ENCODE results near the gene PPDPF. TPM values are rescaled to one million over a fixed set of nuclear protein-coding genes. Genes with fewer than 3 reads are reported as not detected.
A peak's percentile ranks its signal among the peaks of the same experiment; 100 is the strongest.

The PPDPF gene
- total RNA-seq, 1 donor from 2014 or later, result 242 TPM

DNA sequence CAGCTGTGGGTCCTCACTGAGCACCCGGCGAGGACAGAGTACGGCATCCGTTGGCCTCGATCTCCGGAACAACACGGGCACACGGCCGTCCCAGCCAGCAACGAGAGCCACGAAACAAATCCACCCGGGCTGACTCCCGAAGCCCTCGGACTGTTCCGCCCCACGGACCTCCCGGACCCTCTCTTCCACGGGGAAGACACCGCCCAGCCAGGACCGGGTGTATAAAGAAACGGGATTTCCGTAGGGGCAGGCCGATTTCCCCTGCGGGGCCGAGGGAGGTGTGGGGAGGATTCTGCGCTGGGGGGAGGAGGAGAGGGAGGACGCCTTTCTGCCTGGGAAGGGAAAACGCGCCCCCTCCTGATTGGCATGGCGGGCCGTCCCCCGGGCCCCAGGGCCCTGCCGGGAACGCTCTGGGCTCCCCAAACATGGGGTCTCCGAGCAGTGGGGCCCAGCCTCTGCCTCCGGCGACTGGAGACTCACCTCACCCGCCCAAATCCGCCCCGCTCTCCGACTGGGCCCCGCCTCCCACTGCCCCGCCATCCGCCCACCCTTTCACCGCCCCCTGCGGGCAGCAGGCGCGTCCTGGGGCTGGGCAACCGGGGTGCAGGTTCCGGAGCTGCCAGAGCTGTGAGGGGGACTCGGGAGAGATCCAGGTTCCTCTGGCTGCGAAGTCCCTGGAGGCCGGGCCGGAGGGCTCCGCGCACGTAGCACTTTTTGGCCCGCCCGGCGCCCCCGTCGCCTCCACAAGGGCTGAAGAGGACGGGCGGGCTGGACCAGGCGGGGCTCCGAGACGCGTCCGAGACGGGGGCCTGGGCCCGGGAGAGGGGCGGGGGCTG, 679 bp upstream of the PPDPF start:
- no peaks in the 10 kb centered on the region for H3K27me3 ChIP-seq
- peaks cover 16 to 18% of the 10 kb centered on the region in 2 donors for H3K4me1 ChIP-seq
- peak in 2 of 3 experiments; percentile 23 to 47 for TF ChIP-seq CTCF (IDR thresholded peaks at IDR 0.05)
- H3K36me3 ChIP-seq, result peaks cover 0 to 17% of the 10 kb centered on the region in 2 donors
- peak overlapping the region; percentile 83 to 90 for H3K27ac ChIP-seq
- peak in 1 of 2 donors; percentile 80 for DNase-seq (ENCODE audit: low spot score in 2 of 2)
- no peaks in the 10 kb centered on the region for H3K9me3 ChIP-seq
- intact Hi-C loops (cut with DNase I), result loop anchor here (1.0 to 10.0 kb wide), 8 partner anchors 24 to 543 kb away; partner anchors contain the start of genes HELZ2, PRPF6, TCEA2 and UCKL1
- H3K4me3 ChIP-seq, result peak overlapping the region; percentile 80 to 97

DNA sequence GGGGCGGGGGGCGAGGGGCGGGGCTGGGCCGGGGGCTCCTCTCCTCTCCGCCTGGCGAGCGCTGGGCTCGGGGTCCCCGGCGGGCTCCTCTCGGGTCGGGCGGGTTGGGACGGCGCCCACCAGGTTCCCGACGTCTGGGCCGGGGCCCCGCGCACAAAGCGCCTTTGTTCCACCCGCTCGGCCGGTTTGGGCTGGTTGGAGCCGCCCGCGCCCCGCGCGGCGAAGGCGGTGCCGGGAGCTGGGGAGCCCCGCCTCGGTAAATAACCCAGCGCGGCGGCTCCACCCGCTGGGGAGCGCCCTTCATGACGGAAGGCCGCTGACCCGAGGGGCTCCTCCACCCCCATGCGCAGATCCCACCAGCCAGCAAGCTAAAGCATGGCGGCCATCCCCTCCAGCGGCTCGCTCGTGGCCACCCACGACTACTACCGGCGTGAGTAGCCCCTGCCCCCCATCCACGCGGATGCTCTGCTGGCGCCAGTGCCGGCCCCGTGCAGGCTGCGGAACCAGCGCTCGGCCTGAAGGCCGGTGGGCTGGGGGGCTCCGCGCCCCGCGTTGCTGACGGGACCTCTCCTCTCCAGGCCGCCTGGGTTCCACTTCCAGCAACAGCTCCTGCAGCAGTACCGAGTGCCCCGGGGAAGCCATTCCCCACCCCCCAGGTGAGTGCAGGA, 503 bp downstream of the PPDPF start:
- Histone ChIP-seq H3K4me1 (peaks cover 16 to 18% of the 10 kb centered on the region in 2 donors), H3K27ac (peak overlapping the region; percentile 83 to 90), H3K27me3 (no peaks in the 10 kb centered on the region), H3K36me3 (peaks cover 0 to 17% of the 10 kb centered on the region in 2 donors), H3K4me3 (peak overlapping the region; percentile 80 to 97), H3K9me3 (no peaks in the 10 kb centered on the region)
- TF ChIP-seq CTCF (IDR thresholded peaks at IDR 0.05), result no peak
- intact Hi-C loops (cut with DNase I), result loop anchor here (1.0 to 5.0 kb wide), 7 partner anchors 25 to 542 kb away; partner anchors contain the start of genes HELZ2, PRPF6, TCEA2 and UCKL1
- DNase-seq (ENCODE audit: low spot score in 2 of 2), result no peak

DNA sequence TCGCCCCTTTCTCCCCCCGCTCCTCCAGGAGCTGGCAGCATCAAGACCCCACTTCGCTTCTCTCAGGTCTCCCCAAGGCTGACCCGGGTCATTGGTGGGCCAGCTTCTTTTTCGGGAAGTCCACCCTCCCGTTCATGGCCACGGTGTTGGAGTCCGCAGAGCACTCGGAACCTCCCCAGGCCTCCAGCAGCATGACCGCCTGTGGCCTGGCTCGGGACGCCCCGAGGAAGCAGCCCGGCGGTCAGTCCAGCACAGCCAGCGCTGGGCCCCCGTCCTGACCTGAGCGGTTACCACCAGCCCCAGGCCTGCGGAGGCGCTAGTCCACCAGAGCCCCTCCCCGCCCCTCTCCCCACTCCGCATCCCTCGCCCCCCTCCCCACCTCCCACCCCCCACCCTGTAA, 1.0 kb downstream of the PPDPF start:
- intact Hi-C loops (cut with DNase I), result loop anchor here (2.0 to 5.0 kb wide), 5 partner anchors 51 to 541 kb away; partner anchors contain the start of genes HELZ2, PRPF6, TCEA2 and UCKL1
- Histone ChIP-seq H3K9me3 (no peaks in the 10 kb centered on the region), H3K4me1 (peaks cover 16 to 18% of the 10 kb centered on the region in 2 donors), H3K27ac (peak overlapping the region in 1 of 2 donors; percentile 90), H3K4me3 (peak overlapping the region; percentile 80 to 97), H3K27me3 (no peaks in the 10 kb centered on the region), H3K36me3 (peaks cover 0 to 17% of the 10 kb centered on the region in 2 donors)
- no peak for DNase-seq (ENCODE audit: low spot score in 2 of 2)
- TF ChIP-seq CTCF (IDR thresholded peaks at IDR 0.05), result no peak

GRCh38 chr20:63522091-63522868, 1.7 kb downstream of the PPDPF start:
- H3K27ac ChIP-seq, result no peak overlapping the region
- peaks cover 16 to 18% of the 10 kb centered on the region in 2 donors for H3K4me1 ChIP-seq
- intact Hi-C loops (cut with DNase I), result loop anchor here (5.0 kb wide), 3 partner anchors 50 to 460 kb away; partner anchors contain the start of genes HELZ2, PRPF6 and UCKL1
- H3K9me3 ChIP-seq, result no peaks in the 10 kb centered on the region
- TF ChIP-seq CTCF (IDR thresholded peaks at IDR 0.05), result no peak
- H3K27me3 ChIP-seq, result no peaks in the 10 kb centered on the region
- no peak for DNase-seq (ENCODE audit: low spot score in 2 of 2)
- H3K36me3 ChIP-seq, result peaks cover 0 to 17% of the 10 kb centered on the region in 2 donors
- peak overlapping the region; percentile 80 to 97 for H3K4me3 ChIP-seq
